Transverse colon (tissue), 3 donors: Measurements from ENCODE around the gene SCYL1.

ENCODE experiments used
- EP300 ChIP-seq: sonication (generic); formaldehyde crosslinking; IDR thresholded peaks from one replicate; pipeline ENCODE4 v1.6.1; 2017; ENCODE audit warnings: antibody characterized with exemption, low read depth
- POLR2A ChIP-seq: fragments of 450-650 bp; IDR thresholded peaks from one replicate; pipeline ENCODE4 v1.6.1; 2016; ENCODE audit warnings: antibody characterized with exemption, mild to moderate bottlenecking, moderate library complexity
- TF ChIP-seq, protein P1 (sequence below), 5 experiments: fragments of 200-600 bp in 3 of 5; fragments of 450-650 bp in 2 of 5; sonication (generic) in 3 of 5; IDR thresholded peaks; 1 replicate in 2 of 5; 2 replicates in 3 of 5; pipeline ENCODE4 v1.5.1; 2016 to 2017; ENCODE audit warnings: antibody characterized with exemption in 5 of 5, inconsistent platforms in 3 of 5, mild to moderate bottlenecking in 2 of 5, moderate library complexity in 1 of 5

DNA sequence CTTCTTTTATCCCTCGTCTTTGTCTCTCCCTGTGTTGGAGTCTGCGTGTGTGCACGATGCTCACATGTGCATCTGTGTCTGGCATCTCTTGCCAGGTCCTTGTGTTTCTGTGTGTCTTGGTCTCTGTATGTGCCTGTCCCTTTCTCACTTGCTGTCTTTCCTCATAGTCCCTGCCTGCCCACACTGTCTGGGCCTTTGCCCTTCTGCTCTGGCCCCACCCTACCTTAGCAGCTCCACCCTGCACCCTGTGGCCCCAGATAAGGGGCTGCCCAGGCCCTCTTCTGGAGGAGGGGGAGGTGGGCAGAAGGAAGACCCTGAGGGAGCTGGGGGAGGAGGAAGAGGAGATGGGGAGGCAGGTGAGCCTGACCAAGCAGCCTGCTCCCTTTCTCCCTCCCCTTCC, 53.8 kb downstream of the SCYL1 start:
- TF ChIP-seq, protein P1, sequence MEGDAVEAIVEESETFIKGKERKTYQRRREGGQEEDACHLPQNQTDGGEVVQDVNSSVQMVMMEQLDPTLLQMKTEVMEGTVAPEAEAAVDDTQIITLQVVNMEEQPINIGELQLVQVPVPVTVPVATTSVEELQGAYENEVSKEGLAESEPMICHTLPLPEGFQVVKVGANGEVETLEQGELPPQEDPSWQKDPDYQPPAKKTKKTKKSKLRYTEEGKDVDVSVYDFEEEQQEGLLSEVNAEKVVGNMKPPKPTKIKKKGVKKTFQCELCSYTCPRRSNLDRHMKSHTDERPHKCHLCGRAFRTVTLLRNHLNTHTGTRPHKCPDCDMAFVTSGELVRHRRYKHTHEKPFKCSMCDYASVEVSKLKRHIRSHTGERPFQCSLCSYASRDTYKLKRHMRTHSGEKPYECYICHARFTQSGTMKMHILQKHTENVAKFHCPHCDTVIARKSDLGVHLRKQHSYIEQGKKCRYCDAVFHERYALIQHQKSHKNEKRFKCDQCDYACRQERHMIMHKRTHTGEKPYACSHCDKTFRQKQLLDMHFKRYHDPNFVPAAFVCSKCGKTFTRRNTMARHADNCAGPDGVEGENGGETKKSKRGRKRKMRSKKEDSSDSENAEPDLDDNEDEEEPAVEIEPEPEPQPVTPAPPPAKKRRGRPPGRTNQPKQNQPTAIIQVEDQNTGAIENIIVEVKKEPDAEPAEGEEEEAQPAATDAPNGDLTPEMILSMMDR (IDR thresholded peaks at IDR 0.05) = no peak
- TF ChIP-seq POLR2A (no peak), EP300 (no peak)
